GF-D8 (cell line): ENCODE data around the gene TBC1D8.
"Not testable (repeated sequence)": the region's sequence is repeated elsewhere in the genome, so short reads cannot be mapped to it uniquely, and the experiment has no call there.

Experiments
- DNase-seq: peaks from one replicate; lab custom pipeline; 2025; lab: John Stamatoyannopoulos, UW

The TBC1D8 gene

DNA sequence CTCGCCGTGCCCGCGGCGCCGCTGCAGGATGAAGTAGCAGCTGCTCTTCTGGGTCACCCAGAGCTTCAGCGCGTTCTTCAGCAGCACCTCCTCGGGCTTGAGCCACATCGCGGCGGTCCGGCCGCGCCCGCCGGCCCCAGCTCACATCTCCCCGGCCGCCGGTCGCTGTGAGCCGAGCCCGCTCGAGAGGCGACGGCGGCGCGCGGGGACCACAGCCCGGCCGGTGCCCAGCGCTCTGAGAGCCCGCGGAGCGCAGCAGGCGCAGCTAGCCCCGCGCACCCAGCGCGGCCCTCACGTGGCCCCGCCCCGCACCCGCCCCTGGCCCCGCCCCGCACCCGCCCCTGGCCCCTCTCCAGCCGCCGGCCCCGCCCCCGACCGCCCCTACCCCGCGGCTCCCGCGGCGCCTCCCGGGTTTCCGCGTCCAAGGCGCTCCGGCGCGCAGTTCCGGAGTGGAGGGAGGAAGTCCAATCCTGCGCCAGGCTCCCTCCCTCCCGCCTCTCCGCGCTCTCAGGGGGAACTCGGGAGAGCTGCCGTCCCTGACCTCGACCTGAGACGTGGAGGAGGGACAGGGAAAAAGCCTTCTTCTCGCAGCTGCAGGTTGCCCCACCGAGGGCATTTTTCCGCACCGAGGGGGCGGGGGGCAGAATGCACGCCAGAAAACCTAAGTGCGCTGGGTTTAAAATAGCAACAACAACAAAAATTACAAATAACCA, at the start of gene TBC1D8:
TBC1D8 (minus strand) TSS at position 237 of the 713 bp plus-strand sequence; CDS start at position 108, 129 bp downstream.
- no peak for DNase-seq

- no peak for DNase-seq
Measured at GRCh38 chr2:101200676-101201075, 49.5 kb upstream of the TBC1D8 start.

DNA sequence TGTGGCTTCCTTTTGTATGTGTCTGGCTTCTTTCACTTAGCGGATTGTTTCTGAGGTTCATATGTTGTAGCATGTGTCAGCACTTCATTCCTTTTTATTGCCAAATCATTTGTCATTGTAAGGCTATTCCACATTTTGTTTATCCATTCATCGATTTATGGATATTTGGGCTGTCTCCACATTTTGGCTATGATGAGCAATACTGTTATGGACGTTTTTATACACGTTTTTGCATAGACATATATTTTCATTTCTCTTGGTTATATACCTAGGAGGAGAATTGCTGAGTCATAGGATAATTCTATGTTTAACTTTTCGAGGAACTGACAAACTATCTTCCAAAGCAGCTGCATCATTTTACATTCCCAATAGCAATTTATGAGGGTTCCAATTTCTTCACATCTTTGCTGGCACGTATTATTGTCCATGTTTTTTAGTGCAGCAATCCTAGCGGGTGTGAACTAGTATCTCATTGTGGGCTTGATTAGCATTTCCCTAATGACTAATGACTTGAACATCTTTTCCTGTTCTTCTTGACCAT, 48.1 kb upstream of the TBC1D8 start:
- no peak for DNase-seq

- no peak for DNase-seq
Measured at GRCh38 chr2:101197814-101198213, 46.6 kb upstream of the TBC1D8 start.

DNA sequence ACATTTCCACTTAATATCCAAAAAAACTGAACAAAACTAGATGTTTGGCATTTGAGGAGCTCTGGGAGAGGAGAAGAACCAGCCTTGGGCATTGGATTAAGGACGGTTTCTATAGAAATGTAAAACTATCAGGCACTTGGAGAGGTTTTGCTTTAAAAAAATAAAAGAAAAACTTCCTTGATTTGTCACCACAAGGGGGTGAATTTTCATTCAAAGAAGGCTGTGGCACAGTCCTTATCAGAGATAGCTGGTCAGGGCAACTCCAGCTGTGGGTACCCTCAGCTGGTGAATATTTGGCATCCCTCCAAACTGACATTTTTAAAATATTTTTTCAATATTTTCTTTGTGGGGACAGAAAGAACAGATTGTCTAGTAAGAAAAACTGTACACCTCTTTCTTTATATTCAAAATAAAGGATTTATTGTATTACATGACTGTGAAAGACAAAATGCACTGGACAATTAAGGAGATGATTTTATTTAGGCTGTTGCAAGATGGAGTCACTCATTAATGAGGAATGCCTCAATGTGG, 46.1 kb upstream of the TBC1D8 start:
- DNase-seq: no peak

DNA sequence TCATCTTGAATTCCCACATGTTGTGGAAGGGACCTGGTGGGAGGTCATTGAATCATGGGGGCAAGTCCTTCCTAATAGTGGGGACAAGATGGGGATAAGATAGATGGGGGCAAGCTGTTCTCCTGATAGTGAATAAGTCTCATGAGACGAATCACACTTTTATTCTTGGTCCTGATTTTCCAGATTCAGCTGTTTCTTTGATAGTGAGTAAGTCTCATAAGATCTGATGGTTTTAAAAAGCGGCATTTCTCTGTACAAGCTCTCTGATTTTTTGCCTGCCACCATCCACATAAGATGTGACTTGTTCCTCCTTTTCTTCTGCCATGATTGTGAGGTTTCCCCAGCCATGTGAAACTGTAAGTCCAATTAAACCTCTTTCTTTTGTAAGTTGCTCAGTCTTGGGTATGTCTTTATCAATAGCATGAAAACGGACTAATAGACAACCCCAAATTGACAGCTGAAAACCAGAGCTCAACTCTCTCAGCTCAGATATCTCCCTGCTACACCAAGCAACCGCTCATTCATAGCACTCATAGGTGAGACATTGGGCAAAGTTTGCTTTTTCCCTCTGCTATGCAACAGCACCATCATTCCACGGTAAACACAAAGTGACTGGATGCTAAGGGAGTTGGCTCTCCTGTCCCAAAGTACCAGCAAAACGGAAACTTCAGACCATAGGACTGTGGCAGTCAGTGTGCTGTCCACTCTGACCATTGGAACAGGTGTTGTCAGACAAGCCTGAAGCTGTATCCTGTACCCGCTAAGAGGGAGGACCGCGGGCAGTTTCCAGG, 44.9 kb upstream of the TBC1D8 start:
- DNase-seq: no peak

- no peak for DNase-seq
Measured at GRCh38 chr2:101193033-101193626, 41.9 kb upstream of the TBC1D8 start.

- no peak for DNase-seq
Measured at GRCh38 chr2:101190747-101191516, 39.8 kb upstream of the TBC1D8 start.

DNA sequence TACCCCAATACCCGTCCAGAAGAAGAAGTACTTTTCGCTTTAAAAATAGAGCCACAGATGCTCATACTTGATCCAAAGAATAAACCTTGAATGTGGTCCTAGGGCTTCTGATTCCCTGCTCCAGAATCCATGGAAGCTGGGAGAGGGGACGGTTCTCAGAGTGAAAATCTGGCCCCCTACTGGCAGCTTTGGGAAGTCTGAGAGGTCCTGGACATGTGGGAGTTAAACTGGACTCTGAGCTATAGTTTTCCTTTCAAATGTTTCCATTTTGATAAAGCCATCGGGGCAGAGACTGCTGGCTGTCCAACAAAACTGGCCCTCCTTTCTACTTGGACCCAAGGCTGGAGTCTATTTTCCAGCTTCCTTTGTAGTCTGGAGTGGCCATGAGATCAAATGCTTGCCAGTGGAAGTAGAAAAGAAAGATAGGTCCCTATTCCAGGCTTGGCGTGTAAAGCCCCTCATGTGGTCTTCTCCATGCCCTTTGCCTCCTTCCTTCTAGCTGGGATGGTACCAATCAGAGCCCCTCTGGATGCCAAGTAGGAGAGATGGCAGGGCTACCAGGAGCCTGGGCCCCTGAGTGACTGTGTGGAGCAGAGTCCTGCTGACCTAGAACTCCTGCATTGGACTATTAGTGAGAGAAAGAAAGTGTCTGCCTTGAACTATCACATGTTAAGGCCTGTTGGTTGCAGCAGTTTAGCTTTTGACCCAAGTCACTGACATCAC, 37.7 kb upstream of the TBC1D8 start:
- no peak for DNase-seq

GRCh38 chr2:101187131-101187530, 35.9 kb upstream of the TBC1D8 start:
- DNase-seq: no peak

GRCh38 chr2:101185656-101186055, 34.5 kb upstream of the TBC1D8 start:
- DNase-seq: no peak

DNA sequence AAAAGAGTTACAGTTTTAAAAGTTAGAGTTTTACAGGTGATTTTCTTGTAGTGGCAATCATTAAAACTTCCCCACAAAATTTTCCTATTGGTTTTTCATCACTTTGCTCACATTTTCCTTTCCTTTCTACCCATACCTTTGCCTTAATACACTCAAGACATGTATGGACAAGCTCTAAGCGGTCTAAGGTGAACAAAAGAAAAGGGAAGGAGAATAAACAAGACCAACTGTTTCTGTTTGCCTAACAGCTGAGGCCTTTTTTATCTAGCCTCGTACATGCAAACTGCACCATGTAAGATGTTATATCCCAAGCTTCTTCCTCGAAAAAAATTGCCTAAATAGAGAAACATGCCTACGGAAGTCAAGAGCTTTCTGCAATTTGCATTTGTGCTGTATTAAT, 33.9 kb upstream of the TBC1D8 start:
- no peak for DNase-seq

GRCh38 chr2:101179982-101180381, 28.8 kb upstream of the TBC1D8 start:
- DNase-seq: no peak

DNA sequence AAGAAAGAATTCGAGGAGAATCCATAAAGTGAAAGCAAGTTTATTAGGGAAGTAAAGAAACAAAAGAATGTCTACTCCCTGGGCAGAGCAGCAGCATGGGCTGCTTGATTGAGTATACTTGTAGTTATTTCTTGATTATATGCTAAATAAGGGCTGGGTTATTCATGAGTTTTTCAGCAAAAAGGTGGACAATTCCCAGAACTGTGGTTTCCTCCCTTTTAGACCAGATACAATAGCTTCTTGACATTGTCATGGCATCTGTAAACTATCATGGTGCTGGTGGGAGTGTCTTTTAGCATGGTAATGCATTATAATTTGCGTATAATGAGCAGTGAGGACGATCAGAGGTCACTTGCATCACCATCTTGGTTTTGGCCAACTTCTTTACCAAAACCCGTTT, 25.6 kb upstream of the TBC1D8 start:
- DNase-seq: no peak

DNA sequence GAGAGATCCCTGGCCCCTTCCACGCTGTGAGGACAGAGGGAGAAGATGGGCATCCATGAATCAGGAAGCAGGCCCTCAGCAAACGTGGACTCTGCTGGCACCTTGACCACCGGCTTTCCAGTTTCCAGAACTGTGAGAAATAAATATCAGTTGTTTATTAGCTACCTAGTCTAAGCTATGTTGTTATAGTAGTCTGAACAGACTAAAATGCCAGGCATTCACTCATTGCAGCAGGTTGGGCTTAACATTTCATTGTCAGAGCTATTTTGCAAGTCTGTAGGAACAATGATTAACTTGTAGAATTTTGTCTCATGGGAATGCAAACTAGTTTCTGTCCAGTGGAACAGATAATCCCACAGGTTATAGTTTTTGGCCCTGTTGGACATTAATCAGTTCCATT, 24.8 kb upstream of the TBC1D8 start:
- no peak for DNase-seq

DNA sequence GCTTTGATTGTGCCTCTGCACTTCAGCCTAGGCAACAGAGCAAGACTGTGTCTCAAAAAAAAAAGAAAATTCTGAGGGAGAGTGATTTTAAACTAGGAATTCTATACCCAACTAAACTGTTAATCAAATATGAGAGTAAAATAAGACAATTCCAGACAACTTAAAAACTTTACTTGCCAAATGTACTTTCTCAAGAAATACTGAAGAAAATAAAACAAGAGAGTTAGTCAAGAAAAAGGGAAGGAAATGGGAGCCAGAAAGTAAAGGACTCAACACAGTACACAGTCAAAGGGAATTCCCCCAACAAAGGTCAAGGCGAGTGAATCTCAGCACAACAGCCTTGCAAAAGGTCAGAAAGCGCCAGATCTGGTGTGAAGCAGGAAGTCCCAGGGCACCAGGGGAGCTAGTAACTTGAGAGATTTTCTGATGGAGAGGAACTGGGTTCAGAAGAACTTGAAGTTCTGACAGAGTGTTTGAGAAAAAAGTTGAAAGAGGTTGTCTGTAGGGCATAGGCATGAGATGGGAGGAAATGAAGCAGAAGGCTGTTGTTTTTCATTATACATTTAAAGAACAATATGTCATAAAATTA, 22.6 kb upstream of the TBC1D8 start:
- no peak for DNase-seq

DNA sequence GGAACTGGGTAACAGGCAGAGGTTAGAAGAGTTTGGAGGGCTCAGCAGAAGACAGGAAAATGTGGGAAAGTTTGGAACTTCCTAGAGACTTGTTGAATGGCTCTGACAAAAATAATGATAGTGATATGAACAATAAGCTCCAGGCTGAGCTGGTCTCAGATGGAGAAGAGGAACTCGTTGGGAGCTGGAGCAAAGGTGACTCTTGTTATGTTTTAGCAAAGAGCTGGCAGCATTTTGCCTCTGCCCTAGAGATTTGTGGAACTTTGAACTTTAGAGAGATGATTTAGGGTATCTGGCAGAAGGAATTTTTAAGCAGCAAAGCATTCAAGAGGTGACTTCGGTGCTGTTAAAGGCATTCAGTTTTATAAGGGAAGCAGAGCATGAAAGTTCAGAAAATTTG, 18.6 kb upstream of the TBC1D8 start:
- DNase-seq: not testable (repeated sequence)

GRCh38 chr2:101168706-101169105, 17.5 kb upstream of the TBC1D8 start:
- no peak for DNase-seq

DNA sequence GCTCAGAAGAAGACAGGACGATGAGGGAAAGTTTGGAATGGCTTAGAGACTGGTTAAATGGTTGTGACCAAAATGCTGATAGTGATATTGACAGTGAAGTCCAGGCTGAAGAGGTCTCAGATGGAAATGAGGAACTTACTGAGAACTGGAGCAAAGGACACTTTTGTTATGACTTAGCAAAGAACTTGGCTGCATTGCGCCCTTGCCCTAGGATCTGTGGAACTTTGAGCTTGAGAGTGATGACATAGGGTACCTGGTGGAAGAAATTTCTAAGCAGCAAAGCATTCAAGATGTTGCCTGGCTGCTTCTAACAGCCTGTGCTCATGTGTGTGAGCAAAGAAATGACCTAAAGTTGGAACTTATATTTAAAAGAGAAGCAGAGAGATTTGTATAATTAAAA, 16.4 kb upstream of the TBC1D8 start:
- DNase-seq: not testable (repeated sequence)

- no peak for DNase-seq
Measured at GRCh38 chr2:101164021-101164420, 12.8 kb upstream of the TBC1D8 start.
